ENCODE measurements around the gene PLCG2.

The PLCG2 gene

DNA sequence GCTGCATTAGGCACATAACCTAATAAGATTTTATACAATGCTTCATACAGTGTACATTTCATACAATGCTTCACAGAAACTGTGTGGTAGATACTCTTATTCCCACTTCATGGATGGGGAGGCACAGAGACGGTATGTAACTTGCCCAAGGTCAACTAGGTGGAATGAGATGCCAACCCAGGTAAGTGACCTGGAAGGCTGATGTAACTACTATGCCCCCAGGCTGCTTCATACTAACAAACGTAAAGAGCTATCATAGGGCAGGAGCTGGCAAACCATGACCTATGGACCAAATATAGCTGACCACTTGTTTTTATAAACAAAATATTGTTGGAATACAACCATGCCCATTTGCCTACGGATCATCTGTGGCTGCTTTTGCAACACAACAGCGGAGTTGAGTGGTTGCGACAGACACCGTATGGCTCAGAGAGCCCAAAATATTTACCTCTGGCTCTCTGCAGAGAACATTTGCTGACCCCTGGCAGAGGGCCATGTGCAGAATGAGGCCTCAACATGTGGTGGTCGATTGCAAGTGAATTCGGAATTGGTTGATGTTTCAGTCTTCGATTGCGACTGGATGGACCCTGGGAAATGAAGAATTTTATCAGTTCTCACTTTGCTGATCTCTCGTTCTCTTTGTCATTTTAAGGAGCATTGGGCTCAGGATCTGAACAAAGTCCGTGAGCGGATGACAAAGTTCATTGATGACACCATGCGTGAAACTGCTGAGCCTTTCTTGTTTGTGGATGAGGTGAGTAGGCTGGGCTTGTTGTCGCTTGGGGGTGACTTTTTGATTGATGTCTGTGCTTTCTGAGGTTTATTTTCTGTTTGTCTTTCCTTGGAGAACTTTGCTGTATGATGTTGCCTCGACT lies 109.7 kb downstream of the PLCG2 start:
- Histone ChIP-seq H3K27ac (replicated peaks) (no peak overlapping the region), H3K27me3 (ENCODE audit: insufficient read depth, poor library complexity, severe bottlenecking) (no peaks in the 10 kb centered on the region), H3K4me3 (replicated peaks; ENCODE audit: insufficient read depth, low read length) (no peak overlapping the region)
- DNase-seq (ENCODE audit: low read depth in 1 of 2, low spot score in 1 of 2): peak in 1 of 2 experiments; percentile 26
- TF ChIP-seq, protein P1, sequence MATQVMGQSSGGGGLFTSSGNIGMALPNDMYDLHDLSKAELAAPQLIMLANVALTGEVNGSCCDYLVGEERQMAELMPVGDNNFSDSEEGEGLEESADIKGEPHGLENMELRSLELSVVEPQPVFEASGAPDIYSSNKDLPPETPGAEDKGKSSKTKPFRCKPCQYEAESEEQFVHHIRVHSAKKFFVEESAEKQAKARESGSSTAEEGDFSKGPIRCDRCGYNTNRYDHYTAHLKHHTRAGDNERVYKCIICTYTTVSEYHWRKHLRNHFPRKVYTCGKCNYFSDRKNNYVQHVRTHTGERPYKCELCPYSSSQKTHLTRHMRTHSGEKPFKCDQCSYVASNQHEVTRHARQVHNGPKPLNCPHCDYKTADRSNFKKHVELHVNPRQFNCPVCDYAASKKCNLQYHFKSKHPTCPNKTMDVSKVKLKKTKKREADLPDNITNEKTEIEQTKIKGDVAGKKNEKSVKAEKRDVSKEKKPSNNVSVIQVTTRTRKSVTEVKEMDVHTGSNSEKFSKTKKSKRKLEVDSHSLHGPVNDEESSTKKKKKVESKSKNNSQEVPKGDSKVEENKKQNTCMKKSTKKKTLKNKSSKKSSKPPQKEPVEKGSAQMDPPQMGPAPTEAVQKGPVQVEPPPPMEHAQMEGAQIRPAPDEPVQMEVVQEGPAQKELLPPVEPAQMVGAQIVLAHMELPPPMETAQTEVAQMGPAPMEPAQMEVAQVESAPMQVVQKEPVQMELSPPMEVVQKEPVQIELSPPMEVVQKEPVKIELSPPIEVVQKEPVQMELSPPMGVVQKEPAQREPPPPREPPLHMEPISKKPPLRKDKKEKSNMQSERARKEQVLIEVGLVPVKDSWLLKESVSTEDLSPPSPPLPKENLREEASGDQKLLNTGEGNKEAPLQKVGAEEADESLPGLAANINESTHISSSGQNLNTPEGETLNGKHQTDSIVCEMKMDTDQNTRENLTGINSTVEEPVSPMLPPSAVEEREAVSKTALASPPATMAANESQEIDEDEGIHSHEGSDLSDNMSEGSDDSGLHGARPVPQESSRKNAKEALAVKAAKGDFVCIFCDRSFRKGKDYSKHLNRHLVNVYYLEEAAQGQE (IDR thresholded peaks at IDR 0.05; ENCODE audit: insufficient replicate concordance, low read depth): no peak
- TF ChIP-seq CTCF (IDR thresholded peaks at IDR 0.05; ENCODE audit: insufficient read depth, low read length) (no peak), POLR2AphosphoS5 (IDR thresholded peaks at IDR 0.05; ENCODE audit: low read depth) (no peak), SPI1 (IDR thresholded peaks at IDR 0.05; ENCODE audit: borderline replicate concordance, low read depth) (no peak), GABPA (IDR thresholded peaks at IDR 0.05; ENCODE audit: low read depth) (no peak)

DNA sequence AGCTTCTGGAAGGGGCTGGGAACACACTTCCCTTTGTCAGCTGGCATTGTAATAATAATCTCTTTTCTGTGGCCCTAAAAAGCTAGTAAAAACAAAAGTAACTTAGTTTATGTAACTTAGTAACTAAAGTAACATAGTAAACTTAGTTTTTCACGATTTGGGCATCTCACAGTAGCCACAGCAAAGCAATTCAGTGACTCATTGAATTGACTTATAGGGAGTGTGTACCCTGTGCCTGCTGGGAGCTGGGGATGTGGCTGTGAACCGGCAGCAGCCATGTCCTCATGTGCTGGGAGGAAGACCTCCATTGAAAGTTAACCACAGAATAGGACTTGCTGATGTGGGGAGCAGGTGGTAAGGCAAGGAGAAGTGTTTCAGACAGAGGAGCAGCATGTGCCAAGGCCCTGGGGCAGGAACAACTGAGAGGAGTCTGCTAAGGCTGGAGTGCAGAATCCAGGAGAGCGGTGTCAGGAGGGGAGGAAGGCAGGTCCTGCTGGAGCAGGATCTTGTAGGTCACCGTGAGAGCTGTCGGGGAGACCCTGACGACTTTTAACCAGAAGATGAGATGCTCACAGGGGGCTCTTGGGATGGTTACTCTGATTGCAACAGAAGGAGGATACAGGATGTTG lies 112.8 kb downstream of the PLCG2 start:
- no peak for TF ChIP-seq POLR2AphosphoS5 (IDR thresholded peaks at IDR 0.05; ENCODE audit: low read depth)
- no peak for TF ChIP-seq GABPA (IDR thresholded peaks at IDR 0.05; ENCODE audit: low read depth)
- no peak for TF ChIP-seq SPI1 (IDR thresholded peaks at IDR 0.05; ENCODE audit: borderline replicate concordance, low read depth)
- no peak for TF ChIP-seq CTCF (IDR thresholded peaks at IDR 0.05; ENCODE audit: insufficient read depth, low read length)
- TF ChIP-seq, protein P1 (IDR thresholded peaks at IDR 0.05; ENCODE audit: insufficient replicate concordance, low read depth): no peak

DNA sequence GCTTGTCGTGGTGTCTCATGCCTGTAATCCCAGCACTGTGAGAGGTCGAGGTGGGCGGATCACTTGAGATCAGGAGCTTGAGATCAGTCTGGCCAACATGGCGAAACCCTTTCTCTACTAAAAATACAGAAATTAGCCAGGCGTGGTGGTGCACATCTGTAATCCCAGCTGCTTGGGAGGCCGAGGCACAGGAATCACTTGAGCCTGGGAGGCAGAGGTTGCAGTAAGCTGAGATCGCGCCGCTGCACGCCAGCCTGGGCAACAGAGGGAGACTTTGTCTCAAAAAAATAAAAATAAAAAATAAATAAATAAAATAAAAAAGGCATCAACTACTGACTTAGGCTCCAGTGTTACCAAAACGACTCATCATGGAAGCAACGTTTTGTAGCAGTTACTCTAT lies 115.5 kb downstream of the PLCG2 start:
- H3K4me3 ChIP-seq (replicated peaks; ENCODE audit: insufficient read depth, low read length): no peak overlapping the region
- H3K27me3 ChIP-seq (ENCODE audit: insufficient read depth, poor library complexity, severe bottlenecking): no peaks in the 10 kb centered on the region
- no peak for DNase-seq (ENCODE audit: low read depth in 1 of 2, low spot score in 1 of 2)
- TF ChIP-seq POLR2AphosphoS5 (IDR thresholded peaks at IDR 0.05; ENCODE audit: low read depth) (no peak), CTCF (IDR thresholded peaks at IDR 0.05; ENCODE audit: insufficient read depth, low read length) (no peak), SPI1 (IDR thresholded peaks at IDR 0.05; ENCODE audit: borderline replicate concordance, low read depth) (no peak), GABPA (IDR thresholded peaks at IDR 0.05; ENCODE audit: low read depth) (no peak)
- TF ChIP-seq, protein P1 (IDR thresholded peaks at IDR 0.05; ENCODE audit: insufficient replicate concordance, low read depth): no peak
- no peak overlapping the region for H3K27ac ChIP-seq (replicated peaks)

More for the DNA sequence above, 112.8 kb downstream of the PLCG2 start:
- Histone ChIP-seq H3K4me3 (replicated peaks; ENCODE audit: insufficient read depth, low read length) (no peak overlapping the region), H3K27me3 (ENCODE audit: insufficient read depth, poor library complexity, severe bottlenecking) (no peaks in the 10 kb centered on the region), H3K27ac (replicated peaks) (no peak overlapping the region)
- DNase-seq (ENCODE audit: low read depth in 1 of 2, low spot score in 1 of 2): no peak
